OCI-LY7 (cell line): ENCODE measurements around the gene OPCML. TPM values are rescaled to one million over a fixed set of nuclear protein-coding genes. Genes with fewer than 3 reads are reported as not detected.

ENCODE experiments used
- BruUV-seq: library from RNA; stranded (reverse); fragments of 400-500 nt; replicated peaks from 2 replicates; lab custom pipeline; 2021; lab: Mats Ljungman, UMichigan
- CTCF ChIA-PET: fragments of 300-600 bp; sonication (Branson Sonifier 250); formaldehyde crosslinking; loops from one replicate; lab custom pipeline; 2022; ENCODE audit warnings: antibody characterized with exemption; ENCODE audit not compliant: unreplicated experiment; lab: Charles Lee
- POLR2A ChIA-PET: fragments of 300-600 bp; sonication (Branson Sonifier 250); formaldehyde crosslinking; loops from one replicate; lab custom pipeline; 2022; ENCODE audit warnings: antibody characterized with exemption; lab: Charles Lee
- DNase-seq: peaks from one replicate; pipeline ENCODE4 v3.0.0-alpha.2; 2015; ENCODE audit warnings: low spot score
- H2AFZ ChIP-seq: fragments of 200-600 bp; sonication (generic), shearing (Covaris generic); 2 replicates; pipeline ENCODE4 v1.6.1; 2014; ENCODE audit warnings: mild to moderate bottlenecking, antibody characterized with exemption, low read length, moderate library complexity
- H3K27ac ChIP-seq: fragments of 200-600 bp; sonication (generic); 2 replicates; pipeline ENCODE4 v1.5.1; 2014; ENCODE audit warnings: mixed run types, low read depth, mild to moderate bottlenecking, moderate library complexity, low read length, inconsistent platforms; ENCODE audit not compliant: poor library complexity, severe bottlenecking
- H3K36me3 ChIP-seq: fragments of 200-600 bp; sonication (generic); 2 replicates; pipeline ENCODE4 v1.6.1; 2014; ENCODE audit warnings: mild to moderate bottlenecking, antibody characterized with exemption, low read length, moderate library complexity, mixed read lengths; ENCODE audit not compliant: insufficient read depth
- H3K4me1 ChIP-seq: fragments of 200-600 bp; sonication (generic); 2 replicates; pipeline ENCODE4 v1.5.1; 2014; ENCODE audit warnings: mild to moderate bottlenecking, low read length; ENCODE audit not compliant: insufficient read depth, poor library complexity, severe bottlenecking
- H3K4me2 ChIP-seq: fragments of 200-600 bp; sonication (generic); 2 replicates; pipeline ENCODE4 v1.6.1; 2014; ENCODE audit warnings: mild to moderate bottlenecking, low read length
- H3K4me3 ChIP-seq: fragments of 200-600 bp; sonication (generic); 2 replicates; pipeline ENCODE4 v1.5.1; 2014; ENCODE audit warnings: mild to moderate bottlenecking, low read depth, low read length; ENCODE audit not compliant: poor library complexity, severe bottlenecking
- H3K79me2 ChIP-seq: fragments of 200-600 bp; sonication (generic); 2 replicates; pipeline ENCODE4 v1.6.1; 2016; ENCODE audit warnings: low read depth, mild to moderate bottlenecking, low read length, moderate library complexity, mixed read lengths; ENCODE audit not compliant: insufficient read depth
- H3K9me2 ChIP-seq: fragments of 200-600 bp; sonication (generic); 2 replicates; pipeline ENCODE4 v1.6.1; 2016; ENCODE audit warnings: mild to moderate bottlenecking, low read length, mixed read lengths; ENCODE audit not compliant: insufficient read depth
- H3K9me3 ChIP-seq: fragments of 200-600 bp; sonication (generic); 2 replicates; pipeline ENCODE4 v1.6.1; 2014; ENCODE audit warnings: mild to moderate bottlenecking, mixed run types, low read length, mixed read lengths
- H4K20me1 ChIP-seq: fragments of 200-600 bp; sonication (generic); 2 replicates; pipeline ENCODE4 v1.6.1; 2014; ENCODE audit warnings: mild to moderate bottlenecking, antibody characterized with exemption, low read length, moderate library complexity, mixed read lengths; ENCODE audit not compliant: insufficient read depth
- EZH2phosphoT487 ChIP-seq: fragments of 200-600 bp; sonication (generic); IDR thresholded peaks from 2 replicates; pipeline ENCODE4 v1.6.1; 2018; ENCODE audit warnings: low read depth, borderline replicate concordance, mild to moderate bottlenecking, mixed run types, antibody characterized with exemption, low read length, moderate library complexity, mixed read lengths
- intact Hi-C: fragments of 100-400 bp; cut with micrococcal nuclease; formaldehyde crosslinking; loops from one replicate; pipeline ENCODE4 v1.10.0; 2022; ENCODE audit not compliant: unreplicated experiment
- total RNA-seq, 2 experiments: library from RNA; depleted of rRNA in 1 of 2; stranded (reverse); fragments of >200 nt in 1 of 2; shearing (Covaris generic) in 1 of 2; gene quantifications; 2 replicates each; pipeline ENCODE4 v1.2.3, GENCODE V29; 2014 to 2022
- TF ChIP-seq, protein P1 (sequence below): fragments of 200-600 bp; sonication (generic); conservative IDR thresholded peaks from 2 replicates; pipeline ENCODE4 v1.5.1; 2014; ENCODE audit warnings: mild to moderate bottlenecking, antibody characterized with exemption, low read length, moderate library complexity, mixed read lengths

OPCML gene
- total RNA-seq, 2 experiments from 2014 or later: not detected

DNA sequence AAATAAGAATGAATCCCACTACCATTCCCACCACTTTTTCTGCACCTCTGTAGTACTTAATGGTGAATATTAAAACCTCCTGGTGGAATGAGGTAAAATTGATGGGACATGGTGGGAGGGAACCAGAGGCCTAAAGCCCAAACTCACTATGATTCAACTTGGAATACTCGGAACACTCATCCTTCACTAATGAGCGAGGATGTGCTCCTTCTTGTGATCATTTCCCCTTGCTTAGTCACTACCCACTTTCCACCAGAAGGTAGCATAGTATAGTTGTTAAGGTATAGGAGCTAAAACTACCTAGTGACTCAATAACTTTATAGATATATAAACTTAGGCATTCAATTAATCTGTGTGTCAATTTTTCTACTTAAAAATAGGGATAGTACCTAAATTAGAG lies 728.9 kb downstream of the OPCML start:
- intact Hi-C loops: no loop called here
- Histone ChIP-seq H3K4me3 (no peak overlapping the region), H3K4me2 (no peak overlapping the region), H3K79me2 (no peaks in the 10 kb centered on the region), H2AFZ (no peak overlapping the region), H3K4me1 (no peaks in the 10 kb centered on the region), H3K9me2 (no peaks in the 10 kb centered on the region), H3K27ac (no peak overlapping the region), H3K36me3 (no peaks in the 10 kb centered on the region), H4K20me1 (no peaks in the 10 kb centered on the region), H3K9me3 (no peaks in the 10 kb centered on the region)
- no peak for DNase-seq
- POLR2A ChIA-PET: interaction anchor here (0.6 kb wide), 1 partner anchor 277 kb away, joined by 4 read pairs; no protein-coding TSS in a partner anchor
- BruUV-seq: no TSS peak
- TF ChIP-seq, protein P1, sequence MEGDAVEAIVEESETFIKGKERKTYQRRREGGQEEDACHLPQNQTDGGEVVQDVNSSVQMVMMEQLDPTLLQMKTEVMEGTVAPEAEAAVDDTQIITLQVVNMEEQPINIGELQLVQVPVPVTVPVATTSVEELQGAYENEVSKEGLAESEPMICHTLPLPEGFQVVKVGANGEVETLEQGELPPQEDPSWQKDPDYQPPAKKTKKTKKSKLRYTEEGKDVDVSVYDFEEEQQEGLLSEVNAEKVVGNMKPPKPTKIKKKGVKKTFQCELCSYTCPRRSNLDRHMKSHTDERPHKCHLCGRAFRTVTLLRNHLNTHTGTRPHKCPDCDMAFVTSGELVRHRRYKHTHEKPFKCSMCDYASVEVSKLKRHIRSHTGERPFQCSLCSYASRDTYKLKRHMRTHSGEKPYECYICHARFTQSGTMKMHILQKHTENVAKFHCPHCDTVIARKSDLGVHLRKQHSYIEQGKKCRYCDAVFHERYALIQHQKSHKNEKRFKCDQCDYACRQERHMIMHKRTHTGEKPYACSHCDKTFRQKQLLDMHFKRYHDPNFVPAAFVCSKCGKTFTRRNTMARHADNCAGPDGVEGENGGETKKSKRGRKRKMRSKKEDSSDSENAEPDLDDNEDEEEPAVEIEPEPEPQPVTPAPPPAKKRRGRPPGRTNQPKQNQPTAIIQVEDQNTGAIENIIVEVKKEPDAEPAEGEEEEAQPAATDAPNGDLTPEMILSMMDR: no peak
- TF ChIP-seq EZH2phosphoT487: no peak
- CTCF ChIA-PET: no interaction called here

DNA sequence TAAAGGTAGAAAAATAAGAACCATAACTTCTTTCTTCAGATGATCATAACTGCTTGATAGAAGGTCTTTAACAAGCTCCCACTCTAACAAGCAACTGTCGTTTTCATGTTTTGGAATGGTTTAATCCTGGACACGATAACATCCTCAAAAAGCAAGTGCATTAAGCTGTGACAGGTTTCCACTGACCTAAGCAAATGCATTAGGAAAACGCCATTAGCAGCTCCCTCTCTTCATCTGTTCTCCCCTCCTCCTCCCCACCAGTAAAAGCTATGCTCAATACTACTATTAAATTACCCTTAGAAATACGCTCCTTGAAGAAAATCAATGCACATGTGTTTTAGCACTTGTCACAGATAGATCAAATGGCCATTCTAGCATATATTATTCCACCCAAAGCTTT lies 729.4 kb downstream of the OPCML start:
- no peaks in the 10 kb centered on the region for H4K20me1 ChIP-seq
- intact Hi-C loops: no loop called here
- no peaks in the 10 kb centered on the region for H3K9me3 ChIP-seq
- no peaks in the 10 kb centered on the region for H3K36me3 ChIP-seq
- H3K27ac ChIP-seq: no peak overlapping the region
- no TSS peak for BruUV-seq
- DNase-seq: no peak
- no peak overlapping the region for H3K4me3 ChIP-seq
- H3K4me2 ChIP-seq: no peak overlapping the region
- H3K79me2 ChIP-seq: no peaks in the 10 kb centered on the region
- CTCF ChIA-PET: no interaction called here
- no peak for TF ChIP-seq EZH2phosphoT487
- TF ChIP-seq, protein P1: no peak
- POLR2A ChIA-PET: interaction anchor here (0.6 kb wide), 1 partner anchor 278 kb away, joined by 4 read pairs; no protein-coding TSS in a partner anchor
- no peaks in the 10 kb centered on the region for H3K4me1 ChIP-seq
- H3K9me2 ChIP-seq: no peaks in the 10 kb centered on the region
- no peak overlapping the region for H2AFZ ChIP-seq

DNA sequence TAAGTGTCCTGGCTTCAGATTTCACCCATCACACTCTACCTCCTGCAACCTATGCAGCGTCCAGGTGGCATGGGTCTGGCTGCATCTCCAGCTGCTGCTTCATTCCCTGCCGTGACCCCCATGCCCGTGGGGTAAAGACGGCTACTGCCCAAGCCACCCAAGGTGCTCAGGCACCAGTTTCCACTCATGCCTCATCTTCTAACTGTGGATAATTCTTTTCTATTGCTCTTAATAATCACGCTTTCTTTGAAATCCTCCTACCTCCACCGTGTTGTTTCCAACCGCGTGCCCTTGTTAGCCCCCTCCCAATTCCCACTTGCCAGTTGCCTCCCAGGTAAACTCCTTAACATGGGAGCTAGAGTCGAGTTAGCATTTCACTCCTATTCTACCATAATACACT lies 738.5 kb downstream of the OPCML start:
- ChIA-PET CTCF (no interaction called here), POLR2A (no interaction called here)
- Histone ChIP-seq H4K20me1 (no peaks in the 10 kb centered on the region), H3K79me2 (no peaks in the 10 kb centered on the region), H3K36me3 (no peaks in the 10 kb centered on the region), H3K4me3 (no peak overlapping the region), H3K9me2 (no peaks in the 10 kb centered on the region), H3K4me2 (no peak overlapping the region), H3K4me1 (no peaks in the 10 kb centered on the region), H3K9me3 (no peaks in the 10 kb centered on the region), H2AFZ (no peak overlapping the region), H3K27ac (no peak overlapping the region)
- TF ChIP-seq, protein P1: no peak
- TF ChIP-seq EZH2phosphoT487: no peak
- intact Hi-C loops: no loop called here
- no peak for DNase-seq
- no TSS peak for BruUV-seq
